ENCODE measurements around the gene PSEN1.

PSEN1 gene

GRCh38 chr14:73253721-73254120 is 117.4 kb downstream of the PSEN1 start:
- no peak for DNase-seq (ENCODE audit: low read depth in 2 of 2)

- no peak for DNase-seq (ENCODE audit: low read depth in 2 of 2)
Measured at GRCh38 chr14:73254247-73255004, 118.1 kb downstream of the PSEN1 start.

- no peak for DNase-seq (ENCODE audit: low read depth in 2 of 2)
Measured at GRCh38 chr14:73255005-73255400, 118.7 kb downstream of the PSEN1 start.

GRCh38 chr14:73255693-73256225 is 119.5 kb downstream of the PSEN1 start:
- no peak for DNase-seq (ENCODE audit: low read depth in 2 of 2)

- no peak for DNase-seq (ENCODE audit: low read depth in 2 of 2)
Measured at GRCh38 chr14:73258076-73258475, 121.8 kb downstream of the PSEN1 start.

GRCh38 chr14:73258845-73259611 is 122.7 kb downstream of the PSEN1 start:
- no peak for DNase-seq (ENCODE audit: low read depth in 2 of 2)

GRCh38 chr14:73259837-73260236 is 123.5 kb downstream of the PSEN1 start:
- DNase-seq (ENCODE audit: low read depth in 2 of 2), result no peak

- DNase-seq (ENCODE audit: low read depth in 2 of 2), result no peak
Measured at GRCh38 chr14:73260574-73260973, 124.3 kb downstream of the PSEN1 start.

GRCh38 chr14:73261075-73261474 is 124.8 kb downstream of the PSEN1 start:
- no peak for DNase-seq (ENCODE audit: low read depth in 2 of 2)

GRCh38 chr14:73261520-73262426 is 125.5 kb downstream of the PSEN1 start:
- no peak for DNase-seq (ENCODE audit: low read depth in 2 of 2)

GRCh38 chr14:73262427-73263183 is 126.3 kb downstream of the PSEN1 start:
- DNase-seq (ENCODE audit: low read depth in 2 of 2), result no peak

GRCh38 chr14:73263606-73264005 is 127.3 kb downstream of the PSEN1 start:
- DNase-seq (ENCODE audit: low read depth in 2 of 2), result no peak

GRCh38 chr14:73264080-73264884 is 128.0 kb downstream of the PSEN1 start:
- no peak for DNase-seq (ENCODE audit: low read depth in 2 of 2)

- no peak for DNase-seq (ENCODE audit: low read depth in 2 of 2)
Measured at GRCh38 chr14:73264885-73265720, 128.8 kb downstream of the PSEN1 start.

- DNase-seq (ENCODE audit: low read depth in 2 of 2), result no peak
Measured at GRCh38 chr14:73265721-73266046, 129.4 kb downstream of the PSEN1 start.

- no peak for DNase-seq (ENCODE audit: low read depth in 2 of 2)
Measured at GRCh38 chr14:73266317-73266716, 130.0 kb downstream of the PSEN1 start.

GRCh38 chr14:73267474-73267873 is 131.2 kb downstream of the PSEN1 start:
- DNase-seq (ENCODE audit: low read depth in 2 of 2), result no peak

- DNase-seq (ENCODE audit: low read depth in 2 of 2), result no peak
Measured at GRCh38 chr14:73269729-73270531, 133.6 kb downstream of the PSEN1 start.

GRCh38 chr14:73272393-73272792 is 136.1 kb downstream of the PSEN1 start:
- no peak for DNase-seq (ENCODE audit: low read depth in 2 of 2)
